ENCODE data around the gene TAF11L13.

Gene TAF11L13

GRCh38 chr5:17666726-17667235, 34.9 kb downstream of the TAF11L13 start:
- Histone ChIP-seq H3K4me3 (no peak overlapping the region), H3K27ac (no peak overlapping the region)
- TF ChIP-seq CTCF (IDR thresholded peaks at IDR 0.05), result no peak
- no peak for DNase-seq (ENCODE audit: low spot score)

- Histone ChIP-seq H3K27ac (no peak overlapping the region), H3K4me3 (no peak overlapping the region)
- DNase-seq (ENCODE audit: low spot score), result no peak
- TF ChIP-seq CTCF (IDR thresholded peaks at IDR 0.05), result no peak
These were observed 38.5 kb downstream of the TAF11L13 start for GRCh38 chr5:17670353-17670752.

- no peak for DNase-seq (ENCODE audit: low spot score)
- TF ChIP-seq CTCF (IDR thresholded peaks at IDR 0.05), result no peak
- Histone ChIP-seq H3K4me3 (no peak overlapping the region), H3K27ac (no peak overlapping the region)
These were observed 47.0 kb downstream of the TAF11L13 start for GRCh38 chr5:17678751-17679324.

- DNase-seq (ENCODE audit: low spot score), result no peak
- Histone ChIP-seq H3K27ac (no peak overlapping the region), H3K4me3 (no peak overlapping the region)
- TF ChIP-seq CTCF (IDR thresholded peaks at IDR 0.05), result no peak
These were observed 47.8 kb downstream of the TAF11L13 start for GRCh38 chr5:17679597-17680203.

- no peak for TF ChIP-seq CTCF (IDR thresholded peaks at IDR 0.05)
- H3K4me3 ChIP-seq, result no peak overlapping the region
- DNase-seq (ENCODE audit: low spot score), result no peak
- H3K27ac ChIP-seq, result no peak overlapping the region
These were observed 48.8 kb downstream of the TAF11L13 start for GRCh38 chr5:17680737-17681136.

Measured in coronary artery (tissue), 2 donors.